Skeletal muscle tissue (tissue), 4 donors: ENCODE results near the gene LGALS7B. TPM values are rescaled to one million over a fixed set of nuclear protein-coding genes. Genes with fewer than 3 reads are reported as not detected.
A peak's percentile ranks its signal among the peaks of the same experiment; 100 is the strongest.
"Not testable (repeated sequence)": the region's sequence is repeated elsewhere in the genome, so short reads cannot be mapped to it uniquely, and the experiment has no call there.

Source experiments
- H3K27ac ChIP-seq: one replicate; pipeline ENCODE4 v1.7.0; 2013; ENCODE audit warnings: mild to moderate bottlenecking, low read depth, low read length, inconsistent platforms
- H3K27me3 ChIP-seq, 3 donors: one replicate each; pipeline ENCODE4 v1.7.0; 2013; ENCODE audit warnings: low read length in 3 of 3; ENCODE audit not compliant: control insufficient read depth in 3 of 3, insufficient read depth in 3 of 3
- H3K36me3 ChIP-seq, 3 donors: one replicate each; pipeline ENCODE4 v1.7.0; 2013; ENCODE audit warnings: low read length in 3 of 3; ENCODE audit not compliant: control insufficient read depth in 3 of 3, insufficient read depth in 3 of 3
- H3K4me1 ChIP-seq, 3 donors: one replicate each; pipeline ENCODE4 v1.7.0; 2013; ENCODE audit warnings: low read length in 3 of 3, mild to moderate bottlenecking in 3 of 3; ENCODE audit not compliant: control insufficient read depth in 3 of 3, insufficient read depth in 3 of 3
- H3K4me3 ChIP-seq, 3 donors: one replicate each; pipeline ENCODE4 v1.7.0; 2013; ENCODE audit warnings: low read length in 3 of 3
- H3K9ac ChIP-seq, 3 donors: one replicate each; pipeline ENCODE4 v1.7.0; 2013; ENCODE audit warnings: low read length in 3 of 3, mild to moderate bottlenecking in 3 of 3, moderate library complexity in 2 of 3, low read depth in 1 of 3
- H3K9me3 ChIP-seq, 3 donors: one replicate each; pipeline ENCODE4 v1.7.0; 2013; ENCODE audit warnings: low read length in 3 of 3; ENCODE audit not compliant: control insufficient read depth in 3 of 3
- total RNA-seq: library from RNA; depleted of rRNA; stranded (reverse); fragments of >200 nt; gene quantifications from one replicate; pipeline ENCODE4 v1.2.3, GENCODE V29; 2014
- donor health status: Osteomylitis.

LGALS7B gene
- total RNA-seq, 1 donor from 2014 or later: not detected

GRCh38 chr19:38782212-38782611 lies 6.8 kb upstream of the LGALS7B start:
- not testable (repeated sequence) for H3K36me3 ChIP-seq, H3K4me3 ChIP-seq, H3K9me3 ChIP-seq, H3K9ac ChIP-seq, H3K27ac ChIP-seq, H3K27me3 ChIP-seq, H3K4me1 ChIP-seq

- Histone ChIP-seq H3K27ac (no peak overlapping the region), H3K4me3 (no peak overlapping the region), H3K9ac (no peak overlapping the region), H3K36me3 (no peaks in the 10 kb centered on the region), H3K9me3 (no peaks in the 10 kb centered on the region), H3K27me3 (peaks cover 0 to 2% (median 0%) of the 10 kb centered on the region in 3 donors), H3K4me1 (peaks cover 4 to 9% (median 5%) of the 10 kb centered on the region in 3 donors)
Measured at GRCh38 chr19:38784224-38784623, 4.8 kb upstream of the LGALS7B start.

- peaks cover 4 to 9% (median 5%) of the 10 kb centered on the region in 3 donors for H3K4me1 ChIP-seq
- no peak overlapping the region for H3K9ac ChIP-seq
- H3K27me3 ChIP-seq: no peaks in the 10 kb centered on the region
- no peak overlapping the region for H3K4me3 ChIP-seq
- H3K9me3 ChIP-seq: no peaks in the 10 kb centered on the region
- no peak overlapping the region for H3K27ac ChIP-seq
- no peaks in the 10 kb centered on the region for H3K36me3 ChIP-seq
Measured at GRCh38 chr19:38785187-38785699, 3.8 kb upstream of the LGALS7B start.

- not testable (repeated sequence) for H3K9me3 ChIP-seq, H3K27me3 ChIP-seq, H3K36me3 ChIP-seq, H3K4me1 ChIP-seq, H3K4me3 ChIP-seq, H3K9ac ChIP-seq, H3K27ac ChIP-seq
Measured at GRCh38 chr19:38786061-38786460, 2.9 kb upstream of the LGALS7B start.

DNA sequence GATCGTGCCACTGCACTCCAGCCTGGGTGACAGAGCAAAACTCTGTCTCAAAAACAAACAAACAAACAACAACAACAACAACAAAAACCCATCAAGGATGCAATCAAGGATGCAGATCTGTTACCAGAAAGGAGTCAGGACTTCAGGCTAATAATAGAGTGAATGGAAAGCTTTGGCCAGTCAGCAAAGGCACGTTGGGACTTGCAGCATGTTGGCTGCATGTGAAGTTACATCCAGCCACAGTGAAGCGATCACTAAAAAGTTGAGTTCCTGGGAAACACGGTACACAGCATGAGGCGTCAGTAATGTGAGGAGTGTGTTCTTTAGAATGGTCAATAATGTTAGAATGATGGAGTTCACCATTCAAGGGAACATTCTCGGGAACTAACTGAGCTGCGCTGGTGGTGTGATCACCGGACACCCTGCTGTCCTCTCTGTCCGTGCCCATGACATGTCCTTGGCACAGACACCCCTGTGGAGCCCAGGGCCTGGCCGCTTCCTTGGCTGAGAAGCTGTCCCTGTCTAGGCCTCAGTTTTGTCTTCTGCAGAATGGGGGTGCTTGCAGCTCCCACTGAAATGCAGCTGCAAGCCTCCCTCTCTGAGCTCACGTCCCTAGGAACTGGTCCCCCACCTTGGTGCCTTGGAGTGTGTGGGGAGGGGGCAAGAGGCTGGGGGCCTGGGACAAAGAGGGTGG lies 2.3 kb upstream of the LGALS7B start:
- Histone ChIP-seq H3K9ac (peak overlapping the region in 2 of 3 donors; percentile 25 to 40), H3K36me3 (no peaks in the 10 kb centered on the region), H3K27ac (peak overlapping the region; percentile 56), H3K9me3 (no peaks in the 10 kb centered on the region), H3K27me3 (no peaks in the 10 kb centered on the region), H3K4me1 (peaks cover 4 to 9% (median 5%) of the 10 kb centered on the region in 3 donors), H3K4me3 (no peak overlapping the region)

DNA sequence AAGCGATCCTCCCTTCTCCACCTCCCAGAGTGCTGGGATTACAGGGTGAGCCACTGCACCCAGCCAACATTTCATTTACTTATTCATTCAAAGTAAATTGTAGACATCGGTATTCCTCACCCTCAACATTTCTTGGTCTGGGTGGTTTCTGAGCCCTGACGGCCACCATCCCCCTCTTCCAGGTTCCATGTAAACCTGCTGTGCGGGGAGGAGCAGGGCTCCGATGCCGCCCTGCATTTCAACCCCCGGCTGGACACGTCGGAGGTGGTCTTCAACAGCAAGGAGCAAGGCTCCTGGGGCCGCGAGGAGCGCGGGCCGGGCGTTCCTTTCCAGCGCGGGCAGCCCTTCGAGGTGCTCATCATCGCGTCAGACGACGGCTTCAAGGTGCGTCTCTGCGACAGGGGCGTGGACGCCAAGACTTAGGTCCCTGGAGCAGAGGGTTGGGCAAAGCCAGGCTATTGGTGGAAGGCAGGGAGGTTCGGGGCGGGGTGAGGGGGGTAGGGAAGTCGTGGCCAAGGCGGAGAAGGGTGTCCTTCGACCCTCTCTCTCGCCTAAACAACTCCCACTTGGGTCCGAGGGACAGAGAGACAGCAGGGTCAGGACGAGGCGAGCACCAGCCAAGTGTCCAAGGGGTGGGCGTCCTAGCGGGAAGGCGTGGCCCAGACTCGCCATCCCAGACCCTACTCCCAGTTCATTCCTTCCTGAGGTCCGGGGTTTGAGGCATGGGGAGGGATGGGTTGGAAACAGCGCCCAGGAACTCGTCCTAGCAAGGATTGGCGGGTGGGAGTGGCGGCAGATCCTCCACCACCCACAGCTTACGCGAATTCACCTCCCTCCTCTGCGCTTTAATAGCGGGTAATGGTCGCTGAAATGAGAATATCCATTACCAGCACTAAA lies 1.8 kb downstream of the LGALS7B start:
- H3K4me1 ChIP-seq: peaks cover 7 to 15% (median 8%) of the 10 kb centered on the region in 3 donors
- H3K27me3 ChIP-seq, H3K27ac ChIP-seq, H3K4me3 ChIP-seq, H3K36me3 ChIP-seq, H3K9ac ChIP-seq, H3K9me3 ChIP-seq: not testable (repeated sequence)

GRCh38 chr19:38791451-38792064 lies 2.6 kb downstream of the LGALS7B start:
- not testable (repeated sequence) for H3K27ac ChIP-seq, H3K27me3 ChIP-seq, H3K9ac ChIP-seq, H3K4me3 ChIP-seq, H3K36me3 ChIP-seq, H3K9me3 ChIP-seq
- H3K4me1 ChIP-seq: peaks cover 6 to 12% (median 8%) of the 10 kb centered on the region in 3 donors

GRCh38 chr19:38792250-38793111 lies 3.5 kb downstream of the LGALS7B start:
- Histone ChIP-seq H3K9ac (no peak overlapping the region), H3K4me1 (peaks cover 3 to 6% (median 3%) of the 10 kb centered on the region in 3 donors), H3K4me3 (peak overlapping the region in 1 of 3 donors; percentile 32), H3K27me3 (peaks cover 0 to 6% (median 0%) of the 10 kb centered on the region in 3 donors), H3K36me3 (no peaks in the 10 kb centered on the region), H3K27ac (no peak overlapping the region), H3K9me3 (no peaks in the 10 kb centered on the region)

DNA sequence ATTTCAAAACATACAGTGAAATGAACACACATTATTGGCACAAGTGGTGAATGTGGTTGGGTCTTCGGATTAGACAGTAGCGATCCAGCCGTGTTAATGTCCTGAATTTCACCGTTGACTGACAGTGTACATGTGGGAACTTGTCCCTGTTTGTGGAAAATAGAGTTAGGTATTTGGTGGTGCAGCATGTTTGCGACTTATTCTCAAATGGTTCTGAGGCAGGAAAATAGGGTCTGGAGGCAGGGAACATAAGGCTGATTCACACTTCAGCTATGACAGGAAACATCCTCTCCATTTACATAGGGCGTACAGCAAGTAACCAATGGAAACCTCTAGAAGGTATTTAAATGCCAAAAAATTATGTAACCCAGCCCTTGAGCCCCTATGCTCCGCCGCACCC lies 4.2 kb downstream of the LGALS7B start:
- Histone ChIP-seq H3K27me3 (peaks cover 0 to 6% (median 0%) of the 10 kb centered on the region in 3 donors), H3K36me3 (no peaks in the 10 kb centered on the region), H3K4me1 (peaks cover 3 to 6% (median 3%) of the 10 kb centered on the region in 3 donors), H3K4me3 (no peak overlapping the region), H3K27ac (no peak overlapping the region), H3K9ac (no peak overlapping the region), H3K9me3 (no peaks in the 10 kb centered on the region)
